SK-N-SH (cell line): Measurements from ENCODE around the gene CLEC7A.

Experiments used
- IRF3 ChIP-seq: fragments of 150-350 bp; IDR thresholded peaks from 2 replicates; pipeline ENCODE4 v1.6.1; 2016; ENCODE audit warnings: mild to moderate bottlenecking, low read depth, low read length
- RXRA ChIP-seq: IDR thresholded peaks from 2 replicates; pipeline ENCODE4 v1.4.0; 2012; ENCODE audit warnings: low read depth, mild to moderate bottlenecking, borderline replicate concordance
- TCF12 ChIP-seq: IDR thresholded peaks from 2 replicates; pipeline ENCODE4 v1.4.0; 2012

- no peak for TF ChIP-seq TCF12
- no peak for TF ChIP-seq IRF3
- TF ChIP-seq RXRA, result no peak
Observed at GRCh38 chr12:10075451-10075850, 54.5 kb downstream of the CLEC7A start.
